MCF 10A (cell line): ENCODE data around the gene SAMHD1. TPM values are rescaled to one million over a fixed set of nuclear protein-coding genes. Genes with fewer than 3 reads are reported as not detected.

Experiments used
- BruUV-seq: library from RNA; stranded (reverse); fragments of 400-500 nt; replicated peaks from 2 replicates; lab custom pipeline; 2021; lab: Mats Ljungman, UMichigan
- CTCF ChIA-PET: fragments of 300-600 bp; sonication (Branson Sonifier 250); formaldehyde crosslinking; extraction: SDS; loops from one replicate; lab custom pipeline; 2021; ENCODE audit warnings: antibody characterized with exemption, inconsistent platforms; lab: Yijun Ruan, JAX
- POLR2A ChIA-PET: fragments of 300-600, 350-650 bp; sonication (Branson Sonifier 250); formaldehyde crosslinking; extraction: SDS; loops from one replicate; lab custom pipeline; 2020; ENCODE audit warnings: antibody characterized with exemption, inconsistent platforms; lab: Yijun Ruan, JAX
- DNase-seq: peaks from one replicate; pipeline ENCODE4 v3.0.0-alpha.2; 2018; ENCODE audit not compliant: unreplicated experiment
- H3K27ac Mint-ChIP-seq: one replicate; pipeline ENCODE4 v1.8.0; 2022; ENCODE audit warnings: mild to moderate bottlenecking, low read depth, mixed read lengths; ENCODE audit not compliant: unreplicated experiment
- H3K27me3 Mint-ChIP-seq: one replicate; pipeline ENCODE4 v1.8.0; 2022; ENCODE audit warnings: mixed read lengths; ENCODE audit not compliant: insufficient read depth, unreplicated experiment
- H3K36me3 Mint-ChIP-seq: one replicate; pipeline ENCODE4 v1.8.0; 2022; ENCODE audit warnings: mild to moderate bottlenecking, moderate library complexity, mixed read lengths; ENCODE audit not compliant: insufficient read depth, unreplicated experiment
- H3K4me1 Mint-ChIP-seq: one replicate; pipeline ENCODE4 v1.8.0; 2022; ENCODE audit warnings: mixed read lengths; ENCODE audit not compliant: insufficient read depth, unreplicated experiment
- H3K4me3 Mint-ChIP-seq: one replicate; pipeline ENCODE4 v1.8.0; 2022; ENCODE audit warnings: mild to moderate bottlenecking, moderate library complexity, mixed read lengths; ENCODE audit not compliant: unreplicated experiment
- H3K9me3 Mint-ChIP-seq: one replicate; pipeline ENCODE4 v1.8.0; 2022; ENCODE audit warnings: mixed read lengths; ENCODE audit not compliant: unreplicated experiment
- CTCF ChIP-seq: fragments of 200-600 bp; IDR thresholded peaks from one replicate; pipeline ENCODE4 v1.8.0; 2022; ENCODE audit warnings: antibody characterized with exemption, mild to moderate bottlenecking; ENCODE audit not compliant: unreplicated experiment
- intact Hi-C: fragments of 100-400 bp; cut with micrococcal nuclease; formaldehyde crosslinking; loops from 2 replicates; pipeline ENCODE4 v1.14.1; 2022
- total RNA-seq: library from RNA; stranded (reverse); gene quantifications from 2 replicates; pipeline ENCODE4 v1.2.3, GENCODE V29; 2022

The SAMHD1 gene
- total RNA-seq, 1 experiment from 2014 or later = 2.6 TPM

GRCh38 chr20:36992802-36993334 lies 41.4 kb upstream of the SAMHD1 start:
- BruUV-seq = no TSS peak
- intact Hi-C loops = no loop called here
- CTCF ChIA-PET = no interaction called here
- H3K4me1 Mint-ChIP-seq = no peaks in the 10 kb centered on the region
- POLR2A ChIA-PET = interaction anchor here (0.7 to 0.9 kb wide), 2 partner anchors 185 to 297 kb away, joined by 3 read pairs; partner anchors contain the start of gene MANBAL
- H3K27me3 Mint-ChIP-seq = no peaks in the 10 kb centered on the region
- no peak overlapping the region for H3K4me3 Mint-ChIP-seq
- TF ChIP-seq CTCF = no peak
- DNase-seq = no peak
- no peak overlapping the region for H3K27ac Mint-ChIP-seq
- peaks cover 22% of the 10 kb centered on the region for H3K36me3 Mint-ChIP-seq
- H3K9me3 Mint-ChIP-seq = peaks cover 8% of the 10 kb centered on the region

GRCh38 chr20:36991703-36992102 lies 40.2 kb upstream of the SAMHD1 start:
- peaks cover 22% of the 10 kb centered on the region for H3K36me3 Mint-ChIP-seq
- ChIA-PET CTCF (interaction anchor here (0.6 kb wide), 1 partner anchor 12 kb away, joined by 5 read pairs; no protein-coding TSS in a partner anchor), POLR2A (no interaction called here)
- H3K9me3 Mint-ChIP-seq = peaks cover 8% of the 10 kb centered on the region
- intact Hi-C loops = no loop called here
- no peak for DNase-seq
- no peaks in the 10 kb centered on the region for H3K27me3 Mint-ChIP-seq
- H3K4me3 Mint-ChIP-seq = no peak overlapping the region
- TF ChIP-seq CTCF = no peak
- no peak overlapping the region for H3K27ac Mint-ChIP-seq
- no TSS peak for BruUV-seq
- no peaks in the 10 kb centered on the region for H3K4me1 Mint-ChIP-seq

GRCh38 chr20:36989797-36990196 lies 38.3 kb upstream of the SAMHD1 start:
- Mint-ChIP-seq H3K27ac (no peak overlapping the region), H3K4me1 (no peaks in the 10 kb centered on the region), H3K9me3 (peaks cover 8% of the 10 kb centered on the region), H3K4me3 (no peak overlapping the region), H3K27me3 (no peaks in the 10 kb centered on the region), H3K36me3 (peaks cover 10% of the 10 kb centered on the region)
- TF ChIP-seq CTCF = no peak
- CTCF ChIA-PET = interaction anchor here (0.7 kb wide), 1 partner anchor 401 kb away, joined by 3 read pairs; no protein-coding TSS in a partner anchor
- POLR2A ChIA-PET = no interaction called here
- no peak for DNase-seq
- intact Hi-C loops = no loop called here
- BruUV-seq = no TSS peak

GRCh38 chr20:36988494-36988966 lies 37.0 kb upstream of the SAMHD1 start:
- no peak overlapping the region for H3K4me3 Mint-ChIP-seq
- no TSS peak for BruUV-seq
- ChIA-PET POLR2A (no interaction called here), CTCF (interaction anchor here (0.5 to 0.6 kb wide), 3 partner anchors 17 to 33 kb away, joined by 3 to 7 read pairs (median 3); no protein-coding TSS in a partner anchor)
- peak; percentile 38 for DNase-seq
- no peak for TF ChIP-seq CTCF
- peaks cover 8% of the 10 kb centered on the region for H3K9me3 Mint-ChIP-seq
- H3K36me3 Mint-ChIP-seq = no peaks in the 10 kb centered on the region
- intact Hi-C loops = no loop called here
- no peak overlapping the region for H3K27ac Mint-ChIP-seq
- H3K27me3 Mint-ChIP-seq = no peaks in the 10 kb centered on the region
- H3K4me1 Mint-ChIP-seq = no peaks in the 10 kb centered on the region
